Stimulated activated effector memory CD8-positive, alpha-beta T cell treated with anti-CD3 and anti-CD28 coated beads, Interleukin-12 subunit alpha, Interleukin-12 subunit beta, amount 100 ng/mL, for 72 hours (primary cell): ENCODE data around the gene NGFR.
A peak's percentile ranks its signal among the peaks of the same experiment; 100 is the strongest.
"Not testable (repeated sequence)": the region's sequence is repeated elsewhere in the genome, so short reads cannot be mapped to it uniquely, and the experiment has no call there.

Experiments
- ATAC-seq: fragments of 150-1000 bp; cut with Tn5 transposase; 2 replicates; pipeline ENCODE4 v1.10.0; 2021
- DNase-seq, 2 donors: peaks; one replicate each; pipeline ENCODE4 v3.0.0; 2021 to 2022; ENCODE audit warnings: low spot score in 2 of 2
- H3K27ac Mint-ChIP-seq: one replicate; pipeline ENCODE4 v1.8.0; 2022; ENCODE audit warnings: mild to moderate bottlenecking, mixed read lengths
- H3K36me3 Mint-ChIP-seq: one replicate; pipeline ENCODE4 v1.8.0; 2022; ENCODE audit warnings: mild to moderate bottlenecking, mixed read lengths
- H3K4me1 Mint-ChIP-seq: one replicate; pipeline ENCODE4 v1.8.0; 2022; ENCODE audit warnings: mixed read lengths
- H3K4me3 Mint-ChIP-seq: one replicate; pipeline ENCODE4 v1.8.0; 2022; ENCODE audit warnings: mild to moderate bottlenecking, mixed read lengths
- H3K9me3 Mint-ChIP-seq: one replicate; pipeline ENCODE4 v1.8.0; 2022; ENCODE audit warnings: mixed read lengths

The NGFR gene

DNA sequence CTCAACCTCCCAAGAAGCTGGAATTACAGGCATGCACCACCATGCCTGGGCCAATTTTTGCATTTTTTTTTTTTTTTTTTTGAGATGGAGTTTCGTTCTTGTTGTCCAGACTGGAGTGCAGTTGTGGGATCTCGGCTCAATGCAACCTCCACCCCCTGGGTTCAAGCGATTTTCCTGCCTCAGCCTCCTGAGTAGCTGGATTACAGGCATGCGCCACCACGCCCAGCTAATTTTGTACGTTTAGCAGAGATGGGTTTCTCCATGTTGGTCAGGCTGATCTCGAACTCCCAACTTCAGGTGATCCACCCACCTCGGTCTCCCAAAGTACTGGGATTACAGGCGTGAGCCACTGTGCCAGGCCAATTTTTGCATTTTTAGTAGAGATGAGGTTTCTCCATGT lies 55.7 kb downstream of the NGFR start:
- not testable (repeated sequence) for H3K4me3 Mint-ChIP-seq, H3K9me3 Mint-ChIP-seq, H3K4me1 Mint-ChIP-seq, DNase-seq, H3K36me3 Mint-ChIP-seq, ATAC-seq, H3K27ac Mint-ChIP-seq

DNA sequence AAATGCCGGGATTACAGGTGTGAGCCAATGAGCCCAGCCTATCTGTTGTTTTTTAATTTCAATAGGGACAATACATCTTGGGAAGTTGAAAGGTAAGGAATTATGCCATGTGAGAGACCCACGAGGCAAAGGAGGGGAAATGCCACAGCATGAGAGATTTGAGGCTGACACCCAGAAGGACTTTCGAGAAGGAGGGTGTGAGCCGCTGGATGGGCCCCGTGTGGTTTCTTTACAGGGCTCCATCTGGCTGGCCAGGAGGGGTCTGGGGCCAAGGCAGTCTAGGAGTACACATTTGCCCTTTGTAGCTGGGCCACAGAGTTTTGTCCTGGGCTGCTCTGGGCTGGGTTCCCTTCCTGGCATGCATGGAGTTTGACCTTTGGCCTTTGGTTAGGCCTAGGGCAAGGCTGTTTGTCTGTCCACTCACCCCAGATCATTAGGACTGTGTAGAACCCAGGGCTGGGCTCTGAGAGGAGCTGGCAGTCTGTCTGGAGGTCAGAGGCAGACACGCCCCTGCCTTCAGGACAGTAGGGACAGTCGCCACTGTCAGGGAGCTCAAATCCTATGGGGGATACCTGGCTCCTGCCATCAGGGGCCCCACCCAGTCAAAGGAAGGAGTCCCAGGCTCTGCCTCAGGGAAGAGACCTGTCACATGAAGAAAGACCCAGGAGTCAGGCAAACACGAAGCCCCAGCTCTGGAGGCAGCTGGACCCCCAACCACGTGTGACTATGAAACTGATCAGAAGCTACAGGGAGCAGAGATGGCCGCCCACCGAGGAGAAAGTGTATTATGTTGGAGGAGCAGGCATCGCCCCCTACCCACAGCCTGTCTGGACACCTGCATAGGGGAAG lies 56.4 kb downstream of the NGFR start:
- H3K4me1 Mint-ChIP-seq: peaks cover 6% of the 10 kb centered on the region

DNA sequence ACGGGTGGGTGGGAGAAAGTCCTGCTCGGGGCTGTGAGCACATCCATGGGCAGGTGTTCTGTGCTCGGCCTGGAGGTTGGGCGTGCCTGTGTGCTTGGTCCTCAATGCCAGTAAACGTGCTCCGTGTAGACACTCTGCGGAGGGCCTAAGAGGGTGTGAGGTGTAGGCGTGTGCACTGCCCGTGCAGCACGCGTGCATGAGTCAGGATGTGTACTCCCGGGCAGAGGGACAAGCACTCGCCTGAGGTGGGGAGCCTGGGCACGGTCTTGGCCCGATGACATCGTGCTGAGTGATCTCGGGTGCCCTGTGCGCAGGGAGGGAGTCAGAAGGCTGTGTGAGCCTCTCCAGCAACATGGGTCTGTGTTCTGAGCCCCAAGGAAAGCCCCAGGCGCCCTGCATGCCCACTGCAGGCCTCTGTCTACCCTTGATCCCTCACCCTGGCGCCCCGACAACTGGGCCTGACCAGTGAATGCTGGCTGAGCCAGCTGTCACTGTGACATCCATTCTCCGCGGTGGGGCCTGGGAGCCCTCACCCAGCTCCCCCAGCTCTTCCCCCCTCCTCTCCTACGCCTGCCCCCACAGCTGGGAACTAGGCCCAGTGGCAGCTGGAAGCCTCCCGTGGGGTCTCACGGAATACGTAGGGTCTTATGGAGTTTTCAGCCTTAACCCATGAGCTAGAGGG lies 57.1 kb downstream of the NGFR start:
- ATAC-seq (no peak), DNase-seq (no peak)
- Mint-ChIP-seq H3K4me3 (no peak overlapping the region), H3K9me3 (no peaks in the 10 kb centered on the region), H3K27ac (no peak overlapping the region), H3K4me1 (peaks cover 13% of the 10 kb centered on the region), H3K36me3 (no peaks in the 10 kb centered on the region)

More for the DNA sequence above, 56.4 kb downstream of the NGFR start:
- H3K9me3 Mint-ChIP-seq: no peaks in the 10 kb centered on the region
- no peak overlapping the region for H3K27ac Mint-ChIP-seq
- ATAC-seq: no peak
- DNase-seq: no peak
- no peaks in the 10 kb centered on the region for H3K36me3 Mint-ChIP-seq
- no peak overlapping the region for H3K4me3 Mint-ChIP-seq

DNA sequence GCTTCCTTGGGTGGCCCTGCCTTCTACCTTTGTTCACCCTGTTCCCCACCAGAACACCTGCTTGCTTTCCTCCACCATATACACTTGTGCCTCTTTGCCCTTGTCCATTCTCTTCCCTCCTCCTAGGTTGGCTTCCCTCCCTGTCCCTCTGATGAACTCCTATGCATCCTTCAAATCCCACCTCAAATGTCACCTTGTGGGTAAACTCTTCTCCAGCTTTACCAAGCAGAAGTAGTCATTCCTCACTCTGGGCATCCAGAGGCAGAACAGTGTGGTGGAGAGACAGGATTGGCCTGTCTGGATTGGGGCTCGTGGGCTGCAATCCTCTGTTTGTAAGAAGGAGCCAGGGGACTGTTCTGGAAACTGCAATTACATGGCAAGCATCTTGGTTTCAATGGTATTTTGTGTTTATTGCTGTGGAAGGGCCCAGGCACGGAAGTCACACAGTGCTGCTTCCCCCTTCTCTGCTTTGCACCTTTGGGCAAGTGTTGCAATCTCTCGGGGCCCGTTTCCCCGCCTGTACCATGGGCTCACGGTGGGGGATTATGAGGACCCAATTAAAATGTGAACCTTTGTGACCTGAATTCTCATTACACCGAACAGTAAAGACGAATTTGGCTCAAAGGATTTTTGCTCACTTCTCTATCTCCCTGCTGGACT lies 58.7 kb downstream of the NGFR start:
- H3K4me3 Mint-ChIP-seq: no peak overlapping the region
- H3K9me3 Mint-ChIP-seq: no peaks in the 10 kb centered on the region
- DNase-seq: no peak
- peaks cover 18% of the 10 kb centered on the region for H3K4me1 Mint-ChIP-seq
- H3K36me3 Mint-ChIP-seq: no peaks in the 10 kb centered on the region
- peak overlapping the region; percentile 18 for H3K27ac Mint-ChIP-seq
- no peak for ATAC-seq

DNA sequence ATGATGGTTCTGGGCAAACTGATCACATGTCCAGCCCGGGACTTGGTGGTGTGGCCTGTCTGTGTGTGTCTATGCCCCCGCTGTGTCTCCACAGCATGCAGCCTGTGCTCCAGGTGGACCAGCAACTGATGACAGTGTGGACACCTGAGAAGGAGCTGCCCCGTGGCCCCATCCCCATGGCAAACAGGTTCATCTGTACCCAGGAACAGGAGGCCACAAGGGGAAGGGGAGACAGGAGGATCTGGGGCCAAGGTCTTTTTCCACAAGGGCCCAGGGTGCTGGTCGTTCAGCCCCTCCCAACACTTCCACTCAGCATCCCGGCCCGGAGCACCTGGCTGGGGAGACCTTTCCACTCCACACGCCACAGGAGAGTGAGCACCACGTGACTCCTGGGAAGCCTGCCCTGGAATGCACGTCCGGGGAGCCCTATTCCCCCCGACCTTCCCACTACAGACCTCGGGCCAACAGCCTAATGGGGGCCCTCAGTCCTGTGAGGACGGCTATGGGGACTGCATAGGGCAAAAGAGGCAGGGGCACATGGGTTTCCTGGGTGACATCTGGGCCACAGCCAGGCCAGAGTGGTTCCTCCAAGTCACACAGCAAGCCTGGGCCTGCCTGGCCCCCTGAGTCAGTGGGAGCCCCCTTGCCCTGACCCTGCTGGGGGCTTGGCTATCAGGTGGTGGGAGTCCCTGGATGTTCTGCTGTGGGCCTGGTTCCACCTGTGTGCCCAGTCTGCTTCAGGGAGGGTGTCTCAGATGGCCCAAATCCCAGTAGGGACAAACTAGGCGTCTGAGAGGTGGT lies 59.8 kb downstream of the NGFR start:
- ATAC-seq: no peak
- H3K36me3 Mint-ChIP-seq: no peaks in the 10 kb centered on the region
- H3K9me3 Mint-ChIP-seq: no peaks in the 10 kb centered on the region

DNA sequence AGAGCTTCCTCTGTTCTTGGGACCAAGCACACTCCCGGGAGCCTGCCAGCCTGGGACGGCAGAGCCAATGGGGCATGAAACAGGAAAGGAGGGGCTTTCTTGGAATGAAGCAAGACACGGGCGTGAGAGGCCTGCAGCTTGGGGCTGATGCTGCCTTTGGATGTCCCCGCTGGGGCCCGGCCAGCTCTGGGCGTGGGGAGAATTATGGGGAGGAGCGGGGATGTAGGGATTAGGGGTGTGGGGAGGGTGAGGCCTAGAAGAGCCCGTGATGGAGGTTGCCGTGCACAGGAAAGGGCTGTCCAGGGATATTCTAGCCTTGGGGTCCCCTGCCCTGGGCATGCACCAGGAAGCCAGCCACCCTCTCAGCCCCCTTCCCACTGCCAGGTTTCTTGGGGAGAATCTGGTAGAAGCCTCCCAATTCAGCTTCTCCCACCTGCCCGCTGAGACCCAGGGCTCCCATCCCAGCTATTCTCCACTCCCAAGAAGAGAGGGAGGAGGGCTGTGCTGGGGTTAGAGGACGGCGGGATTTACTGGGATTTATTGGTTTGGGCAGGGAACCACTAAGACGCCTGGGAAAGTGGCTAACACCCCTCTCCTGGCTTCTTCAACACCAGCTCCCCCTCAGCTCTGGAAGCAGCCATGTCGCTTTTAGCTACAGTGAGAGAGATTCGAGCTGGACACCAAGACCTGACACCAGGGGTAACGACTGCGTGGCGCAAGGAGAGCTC lies 60.6 kb downstream of the NGFR start:
- no peaks in the 10 kb centered on the region for H3K36me3 Mint-ChIP-seq
- H3K4me1 Mint-ChIP-seq: peaks cover 18% of the 10 kb centered on the region
- no peak for ATAC-seq
- no peak overlapping the region for H3K27ac Mint-ChIP-seq
- no peaks in the 10 kb centered on the region for H3K9me3 Mint-ChIP-seq
- no peak for DNase-seq
- no peak overlapping the region for H3K4me3 Mint-ChIP-seq

More for the DNA sequence above, 59.8 kb downstream of the NGFR start:
- Mint-ChIP-seq H3K4me1 (peaks cover 18% of the 10 kb centered on the region), H3K27ac (no peak overlapping the region), H3K4me3 (no peak overlapping the region)
- DNase-seq: no peak

DNA sequence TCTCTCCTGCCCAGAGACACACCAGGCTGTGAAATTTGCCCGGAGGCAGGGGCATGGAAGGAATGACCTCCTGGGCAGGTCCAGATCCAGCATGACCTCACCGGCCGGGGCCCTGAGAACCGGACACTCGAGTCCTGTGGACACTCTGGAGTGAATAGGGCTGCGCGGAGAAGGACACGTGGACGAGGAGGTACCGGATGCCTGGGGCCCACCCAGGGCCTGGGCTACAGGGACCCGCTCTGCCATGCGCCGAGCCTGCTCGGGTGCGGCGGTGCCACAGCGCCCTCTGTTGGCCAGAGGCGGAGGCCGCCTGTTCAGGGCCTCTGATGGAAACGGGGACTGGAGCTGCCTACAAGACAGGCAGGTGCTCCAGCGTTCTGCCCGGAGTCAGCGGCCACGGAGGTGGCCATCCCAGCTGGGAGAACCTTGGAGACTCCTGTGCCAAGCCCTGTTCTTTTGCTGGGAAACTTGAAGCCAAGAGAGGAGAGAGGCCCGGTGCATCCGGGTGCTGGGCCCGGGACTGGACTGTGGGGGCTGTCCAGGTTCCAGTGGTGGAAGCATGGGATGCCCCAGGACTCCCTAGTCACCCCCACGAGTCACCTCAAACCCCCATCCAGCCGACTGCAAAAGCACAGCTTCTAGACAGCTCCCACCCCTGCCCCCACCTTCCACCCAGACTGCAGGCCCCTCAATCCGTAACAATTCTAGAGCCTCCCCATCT lies 61.3 kb downstream of the NGFR start:
- Mint-ChIP-seq H3K36me3 (no peaks in the 10 kb centered on the region), H3K27ac (no peak overlapping the region), H3K4me1 (peaks cover 18% of the 10 kb centered on the region), H3K9me3 (no peaks in the 10 kb centered on the region), H3K4me3 (no peak overlapping the region)
- ATAC-seq: peak; percentile 94
- DNase-seq: peak; percentile 93

DNA sequence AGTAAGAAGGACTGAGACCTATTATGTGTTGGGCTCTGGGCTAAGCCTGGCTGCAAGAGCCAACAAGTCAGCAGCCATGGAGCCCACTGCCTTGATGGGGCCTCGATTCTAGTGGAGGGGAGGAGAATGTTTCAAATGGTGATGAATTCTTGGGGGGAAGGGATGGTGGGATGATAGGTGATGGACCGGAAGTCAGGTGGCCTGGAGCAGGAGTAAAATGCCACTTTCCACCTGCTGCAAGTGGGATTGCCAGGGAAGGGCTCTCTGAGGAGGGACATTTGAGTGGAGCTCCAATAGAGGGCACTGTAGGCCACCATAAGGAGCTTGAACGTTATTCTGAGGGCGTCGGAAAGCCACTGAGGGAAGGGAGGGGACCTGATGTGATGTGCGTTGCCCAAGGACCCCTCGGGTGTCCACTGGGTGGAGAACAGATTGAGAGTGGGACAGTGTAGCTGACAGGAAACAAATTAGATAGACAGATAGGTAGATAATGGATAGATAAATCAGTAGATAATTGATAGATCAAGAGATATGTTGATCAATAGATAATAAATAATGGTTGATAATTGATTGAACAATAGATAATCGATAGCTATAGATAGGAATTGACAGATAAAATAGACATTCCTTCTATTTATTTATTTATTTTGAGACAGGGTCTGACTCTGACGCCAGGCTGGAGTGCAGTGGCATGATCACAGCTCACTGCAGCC lies 62.4 kb downstream of the NGFR start:
- Mint-ChIP-seq H3K9me3 (no peaks in the 10 kb centered on the region), H3K27ac (no peak overlapping the region), H3K36me3 (no peaks in the 10 kb centered on the region), H3K4me1 (peaks cover 18% of the 10 kb centered on the region), H3K4me3 (no peak overlapping the region)
- DNase-seq: no peak
- peak; percentile 47 for ATAC-seq
